CD4-positive, alpha-beta T cell (primary cell): ENCODE data around the gene RABIF. TPM values are rescaled to one million over a fixed set of nuclear protein-coding genes. Genes with fewer than 3 reads are reported as not detected.
A peak's percentile ranks its signal among the peaks of the same experiment; 100 is the strongest.
"Not testable (repeated sequence)": the region's sequence is repeated elsewhere in the genome, so short reads cannot be mapped to it uniquely, and the experiment has no call there.

Experiments used
- ATAC-seq: fragments of 200-7000 bp; cut with Tn5 transposase; one replicate; pipeline ENCODE4 v1.10.0; 2022; ENCODE audit warnings: mild to moderate bottlenecking; ENCODE audit not compliant: poor library complexity
- CTCF ChIA-PET: fragments of 350-600 bp; sonication (Branson Sonifier 250); formaldehyde crosslinking; loops from one replicate; lab custom pipeline; 2021; ENCODE audit warnings: antibody characterized with exemption, inconsistent platforms; lab: Charles Lee
- POLR2A ChIA-PET: fragments of 350-600 bp; sonication (Branson Sonifier 250); formaldehyde crosslinking; loops from one replicate; lab custom pipeline; 2021; ENCODE audit warnings: antibody characterized with exemption, inconsistent platforms; lab: Charles Lee
- DNase-seq, 14 experiments: peaks; one replicate each; pipeline ENCODE4 v3.0.0-alpha.2; 2013 to 2020; ENCODE audit warnings: mixed read lengths in 2 of 14
- H3K27ac ChIP-seq, 2 donors: one replicate each; pipeline versions ENCODE4 v1.5.1 to v1.7.0; 2013; ENCODE audit warnings: low read length in 2 of 2, low read depth in 1 of 2, mild to moderate bottlenecking in 1 of 2
- H3K27me3 ChIP-seq, 2 experiments: 1 replicate in 1 of 2; 2 replicates in 1 of 2; pipeline versions ENCODE4 v1.6.1 to v1.7.0; 2013; ENCODE audit warnings: low read length in 2 of 2, control low read depth in 1 of 2, mild to moderate bottlenecking in 1 of 2, moderate library complexity in 1 of 2; ENCODE audit not compliant: insufficient read depth in 2 of 2, control insufficient read depth in 1 of 2
- H3K36me3 ChIP-seq: one replicate; pipeline ENCODE4 v1.6.1; 2013; ENCODE audit warnings: low read length, control low read depth; ENCODE audit not compliant: insufficient read depth
- H3K4me1 ChIP-seq: one replicate; pipeline ENCODE4 v1.6.1; 2013; ENCODE audit warnings: low read length, control low read depth; ENCODE audit not compliant: insufficient read depth
- H3K4me3 ChIP-seq: one replicate; pipeline ENCODE4 v1.5.1; 2013; ENCODE audit warnings: mild to moderate bottlenecking, low read length, moderate library complexity
- H3K9me3 ChIP-seq, 2 experiments: 1 replicate in 1 of 2; 2 replicates in 1 of 2; pipeline versions ENCODE4 v1.6.1 to v1.7.0; 2013; ENCODE audit warnings: low read length in 2 of 2, mild to moderate bottlenecking in 2 of 2, control low read depth in 1 of 2, moderate library complexity in 1 of 2; ENCODE audit not compliant: control insufficient read depth in 1 of 2, insufficient read depth in 1 of 2
- H3K27ac Mint-ChIP-seq: one replicate; pipeline ENCODE4 v1.8.0; 2020; ENCODE audit warnings: mixed read lengths
- H3K27me3 Mint-ChIP-seq: one replicate; pipeline ENCODE4 v1.8.0; 2021; ENCODE audit warnings: mixed read lengths
- H3K36me3 Mint-ChIP-seq: one replicate; pipeline ENCODE4 v1.8.0; 2021; ENCODE audit warnings: low read depth, mixed read lengths
- H3K4me1 Mint-ChIP-seq: one replicate; pipeline ENCODE4 v1.8.0; 2021; ENCODE audit warnings: low read depth, mixed read lengths
- H3K4me3 Mint-ChIP-seq: one replicate; pipeline ENCODE4 v1.8.0; 2020; ENCODE audit warnings: mild to moderate bottlenecking, mixed read lengths
- H3K9me3 Mint-ChIP-seq: one replicate; pipeline ENCODE4 v1.8.0; 2020; ENCODE audit warnings: mixed read lengths
- CTCF ChIP-seq: fragments of 200-600 bp; IDR thresholded peaks from one replicate; pipeline ENCODE4 v1.8.0; 2022; ENCODE audit warnings: antibody characterized with exemption, mild to moderate bottlenecking
- intact Hi-C, 2 experiments: fragments of 100-400 bp; cut with DNase I in 1 of 2; cut with micrococcal nuclease in 1 of 2; formaldehyde crosslinking; loops; one replicate each; pipeline versions ENCODE4 v1.15.1 to v1.9.0; 2023 to 2025; cut with DNase I, micrococcal nuclease
- polyA plus RNA-seq, 2 donors: library from polyadenylated mRNA; unstranded; fragments of 120-200 nt; gene quantifications; one replicate each; pipeline ENCODE4 v1.2.1, GENCODE V29; 2013
- total RNA-seq, 174 experiments: library from RNA in 2 of 174; stranded (reverse) in 2 of 174; gene quantifications; one replicate each; pipeline ENCODE4 v1.2.3 and lab custom pipeline; 2021 to 2026

RABIF gene
- total RNA-seq (1 to 10 TPM; 9.1 to 9.2 TPM), total RNA-seq (lab: John Stamatoyannopoulos, UW) (12.1 to 49.2 (median 26.9) reads per million in 172 experiments)
- 13.6 TPM for polyA plus RNA-seq (2013, experiment 1 of 2)
- polyA plus RNA-seq (2013, experiment 2 of 2) = 11.4 TPM

DNA sequence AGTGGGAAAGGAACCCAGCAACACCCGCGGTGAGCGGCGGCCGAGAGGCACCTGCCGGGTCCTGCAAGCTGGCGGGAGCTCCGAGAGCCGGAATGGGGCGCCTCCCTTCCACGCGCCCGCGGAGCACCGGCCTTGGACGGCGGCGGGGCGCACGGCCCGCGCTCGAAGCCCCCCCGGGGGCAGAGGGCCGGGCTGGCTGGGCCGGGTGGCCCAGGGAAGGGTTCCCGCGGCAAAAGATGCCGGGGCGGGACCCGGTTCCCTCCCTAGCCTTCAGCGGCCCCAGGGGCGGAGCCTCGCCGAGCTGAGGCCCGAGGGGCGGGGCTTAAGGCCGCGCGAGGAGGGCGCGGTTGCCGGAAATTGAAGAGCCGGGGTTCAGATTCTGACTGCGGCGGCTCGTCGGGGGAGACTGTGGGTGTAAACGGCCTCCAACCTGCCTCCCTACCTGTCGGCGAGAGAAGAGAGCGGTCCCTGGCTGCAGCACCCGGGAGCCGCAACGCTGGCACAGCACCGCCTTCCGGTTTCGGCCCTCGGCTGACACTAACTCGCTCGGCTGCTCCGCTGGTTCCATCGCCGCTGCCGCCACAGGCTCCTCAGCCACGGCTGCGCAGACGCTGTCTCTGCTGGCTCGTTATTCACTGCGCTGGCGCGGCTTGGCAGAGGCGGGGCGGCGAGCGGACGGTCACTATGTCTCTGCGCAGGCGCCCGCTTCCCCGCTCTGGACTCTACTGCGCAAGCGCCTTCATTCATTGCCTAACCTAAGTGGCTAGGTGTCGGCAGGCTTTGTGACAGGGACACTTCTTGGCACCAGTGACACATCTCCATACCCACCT, at the start of gene RABIF:
TSS of gene RABIF (minus strand) at position 619 of the 830 bp plus-strand sequence. CDS start at position 568, 51 bp downstream.
- DNase-seq = peak; percentile 94 to 99 (median 96)
- Histone ChIP-seq H3K27ac (peak within 1 kb of the TSS; percentile 87 to 95), H3K4me1 (peaks cover 20% of the 10 kb centered on the region), H3K9me3 (no peaks in the 10 kb centered on the region), H3K4me3 (peak within 1 kb of the TSS; percentile 77), H3K36me3 (peaks cover 33% of the 10 kb centered on the region), H3K27me3 (no peaks in the 10 kb centered on the region)
- H3K27ac Mint-ChIP-seq = peak within 1 kb of the TSS; percentile 94
- ChIA-PET POLR2A (interaction anchor here (1.0 to 1.6 kb wide), 11 partner anchors 23 to 138 kb away, joined by 3 to 11 read pairs (median 7); partner anchors contain the start of genes CYB5R1, KDM5B, KLHL12 and PCAT6), CTCF (interaction anchor here (1.0 to 1.2 kb wide), 3 partner anchors 25 to 78 kb away, joined by 3 to 4 read pairs (median 3); partner anchors contain the start of genes KLHL12 and PCAT6)
- ATAC-seq = peak; percentile 90
- peaks cover 50% of the 10 kb centered on the region for H3K36me3 Mint-ChIP-seq
- TF ChIP-seq CTCF = peak; percentile 16
- no peaks in the 10 kb centered on the region for H3K27me3 Mint-ChIP-seq
- peaks cover 24% of the 10 kb centered on the region for H3K4me1 Mint-ChIP-seq
- no peaks in the 10 kb centered on the region for H3K9me3 Mint-ChIP-seq
- intact Hi-C loops = loop anchor here (2.0 to 10.0 kb wide), 10 partner anchors 70 to 976 kb away; partner anchors contain the start of genes PCAT6 (in 2 of the 2), ADIPOR1 (in 1 of the 2), ARL8A (in 1 of the 2) and CYB5R1 (in 1 of the 2)
- peak within 1 kb of the TSS; percentile 99 for H3K4me3 Mint-ChIP-seq

DNA sequence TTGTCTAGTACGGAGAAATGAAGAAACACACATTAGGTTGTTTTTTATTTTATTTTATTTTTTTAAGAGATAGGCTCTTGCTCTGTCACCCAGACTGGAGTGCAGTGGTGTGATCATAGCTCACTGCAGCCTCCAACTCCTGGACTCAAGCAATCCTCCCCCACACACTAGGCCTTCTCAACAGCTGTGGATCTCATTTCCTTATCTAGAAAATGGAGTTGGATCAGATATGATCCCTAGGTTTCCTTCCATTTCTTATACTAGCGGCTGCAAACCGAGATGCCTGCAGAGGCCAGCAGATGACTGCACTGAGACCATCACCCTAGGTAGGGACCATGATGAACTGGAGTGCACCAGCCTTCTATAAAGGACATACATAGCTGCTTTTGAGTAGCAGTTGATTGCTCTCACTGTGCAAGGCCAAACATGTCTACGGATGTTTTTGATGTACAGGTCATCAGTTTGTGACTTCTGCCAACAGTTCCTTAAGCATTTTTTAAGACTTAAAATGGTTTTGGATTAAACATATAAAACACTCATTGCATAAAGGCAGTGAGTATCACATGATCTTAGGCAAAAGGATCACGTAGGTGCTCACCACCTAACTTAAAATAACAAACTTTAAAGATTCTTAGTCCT, 49.5 kb upstream of the RABIF start:
- Histone ChIP-seq H3K4me1 (no peaks in the 10 kb centered on the region), H3K27ac (no peak overlapping the region), H3K27me3 (no peaks in the 10 kb centered on the region), H3K9me3 (no peaks in the 10 kb centered on the region), H3K36me3 (peaks cover 29% of the 10 kb centered on the region), H3K4me3 (no peak overlapping the region)
- DNase-seq (no peak), ATAC-seq (no peak)
- CTCF ChIA-PET = no interaction called here
- Mint-ChIP-seq H3K4me3 (no peak overlapping the region), H3K27ac (no peak overlapping the region), H3K4me1 (no peaks in the 10 kb centered on the region), H3K27me3 (peaks cover 18% of the 10 kb centered on the region), H3K36me3 (peaks cover 40% of the 10 kb centered on the region), H3K9me3 (no peaks in the 10 kb centered on the region)
- TF ChIP-seq CTCF = no peak
- intact Hi-C loops = no loop called here
- POLR2A ChIA-PET = interaction anchor here (1.1 kb wide), 1 partner anchor 10 kb away, joined by 3 read pairs; no protein-coding TSS in a partner anchor

GRCh38 chr1:202936409-202936808, 47.5 kb upstream of the RABIF start:
- H3K36me3 ChIP-seq, H3K9me3 ChIP-seq, CTCF ChIA-PET, H3K4me3 ChIP-seq, H3K4me1 Mint-ChIP-seq, H3K27me3 ChIP-seq, H3K4me3 Mint-ChIP-seq, H3K27ac ChIP-seq, H3K9me3 Mint-ChIP-seq, H3K27ac Mint-ChIP-seq, H3K4me1 ChIP-seq, POLR2A ChIA-PET, ATAC-seq, DNase-seq, intact Hi-C loops: not testable (repeated sequence)
- Mint-ChIP-seq H3K36me3 (peaks cover 22% of the 10 kb centered on the region), H3K27me3 (peaks cover 26% of the 10 kb centered on the region)
